ENCODE results near the gene FOXB2. TPM values are rescaled to one million over a fixed set of nuclear protein-coding genes. Genes with fewer than 3 reads are reported as not detected.

FOXB2 gene
- total RNA-seq, 2 experiments from 2014 or later = not detected

DNA sequence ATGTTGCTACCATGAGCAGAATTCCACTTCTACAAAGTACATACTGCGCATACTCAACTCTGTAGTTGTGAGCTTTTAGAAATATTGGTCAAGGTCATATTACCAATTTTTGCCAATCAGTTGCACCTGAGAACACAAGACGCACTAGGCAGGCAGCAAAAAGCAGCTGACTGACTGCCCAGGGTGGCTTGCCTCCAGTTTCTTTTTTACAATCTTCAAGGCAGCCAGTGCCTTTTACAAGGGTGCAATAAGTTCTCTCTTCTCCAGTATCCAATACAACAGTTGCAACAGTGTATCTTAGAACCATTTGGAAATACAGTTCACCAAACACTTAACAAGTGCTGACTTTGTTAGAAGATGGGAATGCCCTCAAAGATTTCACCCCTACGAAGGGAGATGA, 16.1 kb upstream of the FOXB2 start:
- DNase-seq (no peak), ATAC-seq (no peak)
- H3K4me1 Mint-ChIP-seq (ENCODE audit: low read depth) = no peaks in the 10 kb centered on the region
- peaks cover 18% of the 10 kb centered on the region for H3K27me3 Mint-ChIP-seq (ENCODE audit: low read depth)
- CTCF ChIA-PET = no interaction called here
- H3K36me3 Mint-ChIP-seq (ENCODE audit: low read depth) = no peaks in the 10 kb centered on the region
- no peak overlapping the region for H3K4me3 Mint-ChIP-seq
- no peaks in the 10 kb centered on the region for H3K9me3 Mint-ChIP-seq (ENCODE audit: insufficient read depth)
- no peak overlapping the region for H3K27ac Mint-ChIP-seq
- POLR2A ChIA-PET = interaction anchor here (0.6 kb wide), 1 partner anchor 460 kb away, joined by 4 read pairs; no protein-coding TSS in a partner anchor

DNA sequence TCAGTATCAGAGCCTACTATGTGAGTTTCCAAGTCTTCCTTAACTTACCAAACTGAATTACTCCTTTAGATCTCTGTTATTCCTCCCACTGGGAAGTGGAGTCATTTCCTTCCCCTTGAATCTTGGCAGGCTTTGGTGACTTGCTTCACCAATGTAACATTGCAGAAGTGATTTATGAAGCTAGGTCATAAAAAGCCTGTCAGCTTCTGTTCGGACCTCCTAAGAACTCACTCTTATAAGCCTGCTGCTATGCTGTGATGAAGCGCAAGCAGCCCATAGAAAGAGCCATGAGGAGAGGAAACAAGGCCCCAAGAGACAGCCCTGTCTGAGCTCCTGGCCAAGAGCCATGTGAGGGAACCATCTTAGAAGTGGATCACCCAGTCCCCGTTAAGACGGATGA, 14.2 kb upstream of the FOXB2 start:
- POLR2A ChIA-PET = no interaction called here
- H3K27me3 Mint-ChIP-seq (ENCODE audit: low read depth) = peaks cover 24% of the 10 kb centered on the region
- no peak for ATAC-seq
- no peak for DNase-seq
- no peak overlapping the region for H3K27ac Mint-ChIP-seq
- H3K4me1 Mint-ChIP-seq (ENCODE audit: low read depth) = no peaks in the 10 kb centered on the region
- H3K36me3 Mint-ChIP-seq (ENCODE audit: low read depth) = no peaks in the 10 kb centered on the region
- CTCF ChIA-PET = interaction anchor here (1.1 kb wide), 1 partner anchor 10 kb away, joined by 3 read pairs; no protein-coding TSS in a partner anchor
- H3K9me3 Mint-ChIP-seq (ENCODE audit: insufficient read depth) = no peaks in the 10 kb centered on the region
- H3K4me3 Mint-ChIP-seq = no peak overlapping the region

DNA sequence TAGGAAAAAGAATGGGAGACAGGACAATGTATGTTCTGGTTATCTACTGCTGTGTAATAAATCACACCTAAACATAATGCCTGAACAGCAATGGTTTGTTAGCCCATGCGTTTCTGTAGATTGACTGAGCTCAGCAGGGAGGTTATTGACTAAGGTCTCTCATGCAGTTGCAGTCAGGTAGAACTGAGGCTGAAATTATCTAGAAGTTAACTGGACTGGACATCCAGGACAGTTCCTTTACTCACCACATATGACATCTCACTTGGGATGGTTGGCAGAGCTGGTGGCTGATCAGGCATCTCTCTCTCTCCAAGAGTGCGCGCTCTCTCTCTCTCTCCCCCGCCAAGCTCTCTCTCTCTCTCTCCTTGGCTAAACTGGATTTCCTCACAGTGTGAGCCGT, 8.9 kb upstream of the FOXB2 start:
- ChIA-PET CTCF (interaction anchor here (0.8 to 1.0 kb wide), 2 partner anchors 13 to 617 kb away, joined by 3 read pairs; no protein-coding TSS in a partner anchor), POLR2A (no interaction called here)
- ATAC-seq (no peak), DNase-seq (no peak)
- H3K27me3 Mint-ChIP-seq (ENCODE audit: low read depth) = peaks cover 61% of the 10 kb centered on the region
- H3K4me1 Mint-ChIP-seq (ENCODE audit: low read depth) = peaks cover 6% of the 10 kb centered on the region
- H3K27ac Mint-ChIP-seq = no peak overlapping the region
- H3K9me3 Mint-ChIP-seq (ENCODE audit: insufficient read depth) = no peaks in the 10 kb centered on the region
- no peak overlapping the region for H3K4me3 Mint-ChIP-seq
- H3K36me3 Mint-ChIP-seq (ENCODE audit: low read depth) = peaks cover 3% of the 10 kb centered on the region

DNA sequence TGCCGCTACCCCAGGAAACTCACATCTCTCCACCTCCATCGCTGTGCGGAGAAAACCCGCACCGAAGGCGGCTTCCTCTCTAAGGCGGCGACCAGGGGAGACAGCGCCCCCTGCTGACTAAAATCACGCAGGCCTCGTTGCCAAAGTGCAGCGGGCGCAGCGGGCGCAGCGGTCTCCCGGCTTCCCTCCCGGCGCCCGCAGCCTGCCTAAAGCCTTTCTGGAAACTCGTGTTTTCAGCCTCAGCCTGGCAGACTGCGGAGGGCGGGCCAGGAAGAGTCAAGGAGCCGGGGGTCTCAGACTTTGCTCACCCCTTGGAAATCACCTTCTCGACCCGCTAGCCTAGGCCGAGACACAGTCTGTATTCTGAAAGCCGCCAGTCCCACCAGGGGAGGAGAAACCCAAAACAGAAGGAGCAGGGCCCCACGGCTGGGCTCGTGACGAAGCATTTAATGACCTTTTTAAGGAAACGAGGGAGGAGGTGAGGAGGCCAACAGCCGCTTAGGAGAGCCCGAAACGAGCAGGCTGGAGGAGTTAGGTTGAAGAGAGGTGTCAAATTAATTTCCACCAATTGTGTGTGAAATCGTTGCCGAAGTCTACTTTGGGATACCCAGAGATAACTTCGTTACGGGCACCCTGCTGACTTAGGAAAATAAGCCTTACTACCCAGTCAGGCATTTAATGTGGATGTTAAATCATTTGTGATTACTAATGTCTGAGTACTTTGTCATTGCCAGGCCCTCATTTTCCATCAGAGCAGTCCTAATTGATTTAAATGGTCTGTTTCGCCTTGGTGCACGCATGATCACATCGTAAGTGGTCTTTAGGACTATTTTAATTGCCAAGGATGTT, 7.3 kb upstream of the FOXB2 start:
- Mint-ChIP-seq H3K27ac (no peak overlapping the region), H3K4me3 (peak overlapping the region; percentile 18), H3K4me1 (ENCODE audit: low read depth) (peaks cover 8% of the 10 kb centered on the region), H3K9me3 (ENCODE audit: insufficient read depth) (no peaks in the 10 kb centered on the region), H3K27me3 (ENCODE audit: low read depth) (peaks cover 75% of the 10 kb centered on the region), H3K36me3 (ENCODE audit: low read depth) (peaks cover 5% of the 10 kb centered on the region)
- CTCF ChIA-PET = no interaction called here
- peak; percentile 75 for DNase-seq
- POLR2A ChIA-PET = no interaction called here
- ATAC-seq = peak; percentile 79

DNA sequence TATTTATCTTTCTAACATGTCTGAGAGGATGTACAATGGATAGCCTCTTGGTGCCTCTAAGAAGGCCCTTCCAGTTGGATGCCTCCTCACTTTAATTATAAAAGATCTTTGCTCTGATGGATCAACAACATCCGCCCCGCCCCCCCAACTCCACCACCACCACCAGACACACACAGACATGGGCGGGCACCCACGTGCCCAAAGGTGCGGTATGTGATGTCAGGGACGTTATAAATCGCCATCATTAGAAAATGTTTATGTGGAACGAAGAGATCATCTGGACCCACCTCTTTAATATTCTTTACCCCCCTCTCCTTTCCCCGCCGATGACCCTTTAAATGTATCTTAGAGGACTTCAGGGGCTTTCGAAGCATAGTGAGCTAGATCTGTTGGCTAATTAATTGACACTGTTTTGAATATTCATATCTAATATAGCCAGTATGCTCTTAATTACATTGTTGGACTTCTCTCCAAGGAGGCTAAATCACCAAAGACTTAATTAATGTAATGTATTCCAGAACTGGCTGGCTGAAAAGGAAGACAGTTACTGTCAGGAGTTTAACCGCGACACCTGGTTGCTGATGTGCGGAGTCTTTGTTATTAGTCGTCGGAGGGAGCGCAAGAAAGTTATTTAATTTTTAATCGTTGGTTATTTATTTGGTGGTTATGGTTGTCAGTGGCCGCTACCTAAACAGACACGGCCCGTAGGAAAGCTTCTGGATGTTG, 6.1 kb upstream of the FOXB2 start:
- DNase-seq (no peak), ATAC-seq (no peak)
- Mint-ChIP-seq H3K27ac (no peak overlapping the region), H3K4me3 (no peak overlapping the region), H3K36me3 (ENCODE audit: low read depth) (peaks cover 6% of the 10 kb centered on the region), H3K27me3 (ENCODE audit: low read depth) (peaks cover 79% of the 10 kb centered on the region), H3K9me3 (ENCODE audit: insufficient read depth) (no peaks in the 10 kb centered on the region), H3K4me1 (ENCODE audit: low read depth) (peaks cover 8% of the 10 kb centered on the region)
- ChIA-PET CTCF (no interaction called here), POLR2A (no interaction called here)

DNA sequence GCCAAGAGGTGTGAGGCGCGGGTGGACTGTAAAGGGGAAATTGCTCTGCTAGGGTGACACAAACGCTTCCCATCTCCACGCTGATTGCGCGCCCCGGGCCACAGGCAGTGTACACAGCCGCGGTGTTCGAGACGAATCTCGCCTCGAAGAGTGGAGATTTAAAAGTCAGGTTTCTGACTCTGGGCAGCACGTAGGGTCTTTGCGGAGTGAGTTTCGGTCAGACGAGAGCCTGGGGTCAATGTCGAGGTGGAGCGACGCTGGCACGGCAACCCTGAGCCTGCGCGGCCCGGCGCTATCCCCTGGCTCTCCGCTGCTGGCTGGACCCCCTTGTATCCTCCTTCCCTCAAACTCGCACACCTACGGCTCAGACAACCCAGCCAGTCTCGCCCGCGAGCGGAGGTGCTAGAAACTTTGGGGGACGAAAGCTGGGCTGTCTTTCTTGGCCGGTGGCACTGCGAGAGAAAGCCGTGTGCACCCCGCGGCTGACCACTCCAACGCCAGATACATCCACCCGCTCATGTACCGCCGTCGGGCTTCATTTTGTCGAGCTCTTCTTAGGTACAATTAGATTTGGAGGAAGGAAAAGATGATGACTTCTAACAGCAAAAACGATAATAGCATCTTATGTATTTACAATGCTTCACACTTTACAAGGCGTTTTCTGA, 5.4 kb upstream of the FOXB2 start:
- ChIA-PET CTCF (interaction anchor here (1.2 kb wide), 1 partner anchor 9 kb away, joined by 3 read pairs; no protein-coding TSS in a partner anchor), POLR2A (no interaction called here)
- no peak for DNase-seq
- Mint-ChIP-seq H3K36me3 (ENCODE audit: low read depth) (peaks cover 6% of the 10 kb centered on the region), H3K27ac (peak overlapping the region; percentile 60), H3K9me3 (ENCODE audit: insufficient read depth) (no peaks in the 10 kb centered on the region), H3K27me3 (ENCODE audit: low read depth) (peaks cover 82% of the 10 kb centered on the region), H3K4me1 (ENCODE audit: low read depth) (peaks cover 9% of the 10 kb centered on the region), H3K4me3 (no peak overlapping the region)
- no peak for ATAC-seq

DNA sequence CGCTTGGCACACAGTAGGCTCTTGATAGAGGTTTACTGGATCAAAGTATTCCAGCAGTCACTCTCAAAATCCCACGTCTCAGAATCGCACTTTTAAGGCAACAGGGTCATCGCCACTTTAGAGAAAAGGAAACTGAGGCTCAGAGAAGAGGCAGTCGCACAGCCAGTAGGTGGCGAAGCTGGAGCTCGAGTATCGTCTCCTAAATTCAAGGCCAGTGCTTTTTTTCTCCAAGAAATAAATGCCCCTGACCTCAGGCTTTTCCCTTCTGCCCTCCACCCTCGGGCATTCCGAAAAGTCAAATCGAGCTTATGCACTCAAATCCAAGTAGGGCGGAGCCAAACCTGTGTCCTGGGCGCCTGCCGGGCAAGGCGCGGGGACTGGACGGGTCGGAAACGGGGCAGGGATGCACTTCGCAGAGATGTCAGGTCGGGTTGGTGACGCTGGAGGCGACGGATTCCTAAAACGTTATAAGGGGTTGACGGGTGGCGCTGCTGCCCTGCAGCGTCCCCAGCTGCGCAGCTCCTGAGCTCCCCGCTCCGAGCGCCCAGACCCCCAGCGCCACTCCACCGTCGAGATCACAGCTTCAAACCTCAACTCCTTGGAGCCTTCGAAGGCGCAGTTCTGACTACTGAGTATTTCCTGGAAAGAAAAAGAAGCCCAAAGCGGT, 4.7 kb upstream of the FOXB2 start:
- peaks cover 8% of the 10 kb centered on the region for H3K36me3 Mint-ChIP-seq (ENCODE audit: low read depth)
- H3K27ac Mint-ChIP-seq = peak overlapping the region; percentile 60
- ChIA-PET CTCF (interaction anchor here (1.2 kb wide), 1 partner anchor 10 kb away, joined by 3 read pairs; no protein-coding TSS in a partner anchor), POLR2A (no interaction called here)
- no peak overlapping the region for H3K4me3 Mint-ChIP-seq
- no peaks in the 10 kb centered on the region for H3K9me3 Mint-ChIP-seq (ENCODE audit: insufficient read depth)
- H3K4me1 Mint-ChIP-seq (ENCODE audit: low read depth) = peaks cover 14% of the 10 kb centered on the region
- no peak for DNase-seq
- no peak for ATAC-seq
- peaks cover 89% of the 10 kb centered on the region for H3K27me3 Mint-ChIP-seq (ENCODE audit: low read depth)

DNA sequence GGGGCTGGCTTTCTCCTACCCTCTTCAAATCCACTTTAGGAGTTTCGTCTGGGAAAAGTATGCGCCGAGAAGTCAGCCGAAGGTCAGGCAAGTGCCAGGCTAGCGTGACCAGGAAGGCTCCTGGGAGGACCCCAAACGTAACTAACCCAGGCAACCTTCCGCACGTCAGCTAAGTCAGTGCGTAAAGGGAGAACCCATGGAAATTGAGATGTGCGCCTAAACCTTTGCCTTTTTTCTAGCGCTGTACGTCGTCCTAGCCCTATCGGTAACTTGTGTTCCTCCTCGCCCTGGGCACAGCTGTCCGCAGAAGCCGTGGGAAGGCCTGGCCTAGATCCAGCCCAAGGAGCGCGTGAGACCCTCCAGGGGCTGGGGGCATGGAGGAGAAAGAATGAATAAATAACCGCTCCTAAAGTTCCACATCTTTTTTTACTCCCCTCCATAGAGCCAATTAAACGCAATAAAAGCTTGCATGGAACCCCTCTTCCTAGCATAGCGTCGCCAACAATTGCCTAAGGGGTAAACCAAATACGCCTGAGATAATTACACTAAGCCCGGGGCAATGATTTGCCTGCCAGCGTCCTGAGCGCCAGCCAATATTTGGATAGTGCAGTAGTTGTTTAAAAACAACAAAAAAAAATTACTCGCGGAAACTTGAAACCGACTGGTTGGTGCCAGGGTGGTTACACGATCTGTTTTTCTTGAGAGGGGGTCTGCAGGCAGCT, 4.0 kb upstream of the FOXB2 start:
- Mint-ChIP-seq H3K4me1 (ENCODE audit: low read depth) (peaks cover 15% of the 10 kb centered on the region), H3K27me3 (ENCODE audit: low read depth) (peaks cover 88% of the 10 kb centered on the region), H3K36me3 (ENCODE audit: low read depth) (peaks cover 10% of the 10 kb centered on the region), H3K9me3 (ENCODE audit: insufficient read depth) (no peaks in the 10 kb centered on the region), H3K27ac (peak overlapping the region; percentile 15), H3K4me3 (peak overlapping the region; percentile 13)
- CTCF ChIA-PET = interaction anchor here (1.2 kb wide), 1 partner anchor 11 kb away, joined by 3 read pairs; no protein-coding TSS in a partner anchor
- POLR2A ChIA-PET = no interaction called here
- ATAC-seq = no peak
- no peak for DNase-seq

DNA sequence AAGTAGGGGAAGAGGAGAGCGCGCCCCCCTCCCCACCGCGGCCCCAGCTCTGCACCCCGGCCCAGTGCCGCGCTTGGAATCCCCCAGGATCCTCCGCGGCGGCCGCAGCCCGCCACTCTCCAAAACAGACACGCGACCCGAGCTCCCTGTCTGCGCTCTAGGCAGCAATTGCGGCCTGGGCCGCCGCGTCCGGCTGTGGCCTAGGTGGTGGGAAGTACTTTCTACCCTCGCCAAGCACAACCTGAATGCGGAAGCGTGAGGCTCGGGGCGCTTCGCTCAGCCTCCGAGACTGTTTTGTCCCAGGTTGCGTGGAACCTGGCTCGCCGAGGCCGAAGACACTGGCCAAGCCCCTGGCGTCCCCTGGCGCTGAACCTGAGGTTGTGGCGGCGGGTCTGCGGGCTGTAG, 3.3 kb upstream of the FOXB2 start:
- ATAC-seq (no peak), DNase-seq (no peak)
- no peak overlapping the region for H3K4me3 Mint-ChIP-seq
- peaks cover 10% of the 10 kb centered on the region for H3K36me3 Mint-ChIP-seq (ENCODE audit: low read depth)
- peaks cover 89% of the 10 kb centered on the region for H3K27me3 Mint-ChIP-seq (ENCODE audit: low read depth)
- no peaks in the 10 kb centered on the region for H3K9me3 Mint-ChIP-seq (ENCODE audit: insufficient read depth)
- POLR2A ChIA-PET = no interaction called here
- CTCF ChIA-PET = no interaction called here
- H3K4me1 Mint-ChIP-seq (ENCODE audit: low read depth) = peaks cover 15% of the 10 kb centered on the region
- H3K27ac Mint-ChIP-seq = no peak overlapping the region

DNA sequence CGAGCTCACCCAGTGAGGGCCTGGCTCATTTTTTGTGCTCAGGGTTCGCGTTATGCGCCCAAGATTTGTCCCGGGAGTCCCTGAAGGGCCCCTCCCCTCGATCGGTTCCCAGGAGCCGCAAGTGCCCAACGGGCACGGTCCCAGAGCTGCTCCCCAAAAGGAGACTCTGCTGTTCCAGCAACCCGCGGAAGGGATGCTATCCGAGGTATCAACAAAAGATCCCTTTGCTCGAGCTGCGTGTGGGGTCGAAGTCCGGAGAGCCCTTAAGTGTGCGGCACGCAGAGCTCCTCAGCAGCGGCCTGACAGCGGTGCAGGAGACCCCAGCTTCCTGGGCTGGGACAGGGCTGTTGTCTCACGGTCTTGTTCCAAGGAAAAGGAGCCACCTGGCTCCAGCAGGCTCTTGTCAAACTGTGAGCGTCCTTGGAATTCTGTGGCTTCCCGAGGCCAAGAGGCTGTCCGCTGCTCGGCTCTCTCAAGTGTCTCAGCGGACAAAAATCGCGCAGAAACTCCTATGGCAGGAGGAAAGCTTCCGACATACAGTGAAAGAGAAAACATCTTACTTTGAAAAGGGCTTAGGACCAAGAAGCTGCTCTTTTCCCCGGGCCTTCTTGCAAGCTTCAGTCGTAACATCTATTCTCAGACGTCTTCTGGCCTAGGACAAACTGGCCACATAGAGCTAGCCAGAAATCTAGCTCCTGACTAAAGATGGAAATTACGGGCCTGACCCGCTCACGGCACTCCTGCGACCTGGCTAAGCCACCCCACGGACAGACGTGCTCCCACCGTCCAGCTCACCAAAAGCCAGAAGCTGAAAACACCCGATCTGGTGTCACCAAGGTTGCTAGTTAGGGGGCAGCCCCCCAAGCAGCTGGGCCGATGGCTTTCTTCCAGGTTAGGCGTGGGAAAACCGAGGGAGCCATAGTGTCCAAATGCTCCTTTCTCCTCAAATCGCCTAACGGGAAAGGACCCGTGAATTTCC, 2.6 kb upstream of the FOXB2 start:
- Mint-ChIP-seq H3K4me1 (ENCODE audit: low read depth) (peaks cover 17% of the 10 kb centered on the region), H3K36me3 (ENCODE audit: low read depth) (peaks cover 10% of the 10 kb centered on the region), H3K9me3 (ENCODE audit: insufficient read depth) (no peaks in the 10 kb centered on the region), H3K4me3 (peak overlapping the region; percentile 12), H3K27me3 (ENCODE audit: low read depth) (peaks cover 90% of the 10 kb centered on the region), H3K27ac (no peak overlapping the region)
- DNase-seq (no peak), ATAC-seq (no peak)
- POLR2A ChIA-PET = no interaction called here
- CTCF ChIA-PET = no interaction called here

Data from activated CD8-positive, alpha-beta T cell treated with anti-CD3 and anti-CD28 coated beads, Interleukin-2, amount 10 ng/mL, durations not matched to agents 7 days and 5 days (primary cell).